ENCODE results near the gene CHST14. TPM values are rescaled to one million over a fixed set of nuclear protein-coding genes. Genes with fewer than 3 reads are reported as not detected.

CHST14 gene
- total RNA-seq, 1 donor from 2014 or later: 45.7 TPM

GRCh38 chr15:40487816-40488682 is 17.3 kb downstream of the CHST14 start:
- TF ChIP-seq CTCF (IDR thresholded peaks at IDR 0.05): no peak

GRCh38 chr15:40489274-40490175 is 18.7 kb downstream of the CHST14 start:
- Mint-ChIP-seq H3K27me3 (ENCODE audit: low read depth) (peaks cover 8% of the 10 kb centered on the region), H3K4me3 (ENCODE audit: unreplicated experiment) (no peak overlapping the region), H3K9me3 (ENCODE audit: low read depth) (no peaks in the 10 kb centered on the region), H3K27ac (ENCODE audit: unreplicated experiment) (no peak overlapping the region), H3K4me1 (ENCODE audit: low read depth) (no peaks in the 10 kb centered on the region), H3K36me3 (ENCODE audit: low read depth) (no peaks in the 10 kb centered on the region)
- DNase-seq (ENCODE audit: low spot score): no peak
- TF ChIP-seq CTCF (IDR thresholded peaks at IDR 0.05): no peak

More at GRCh38 chr15:40487816-40488682, 17.3 kb downstream of the CHST14 start:
- Mint-ChIP-seq H3K27ac (ENCODE audit: unreplicated experiment) (no peak overlapping the region), H3K9me3 (ENCODE audit: low read depth) (no peaks in the 10 kb centered on the region), H3K4me3 (ENCODE audit: unreplicated experiment) (no peak overlapping the region), H3K4me1 (ENCODE audit: low read depth) (no peaks in the 10 kb centered on the region), H3K36me3 (ENCODE audit: low read depth) (no peaks in the 10 kb centered on the region), H3K27me3 (ENCODE audit: low read depth) (peaks cover 2% of the 10 kb centered on the region)
- no peak for DNase-seq (ENCODE audit: low spot score)

- Mint-ChIP-seq H3K36me3 (ENCODE audit: low read depth) (no peaks in the 10 kb centered on the region), H3K4me3 (ENCODE audit: unreplicated experiment) (no peak overlapping the region), H3K9me3 (ENCODE audit: low read depth) (no peaks in the 10 kb centered on the region), H3K27ac (ENCODE audit: unreplicated experiment) (no peak overlapping the region), H3K4me1 (ENCODE audit: low read depth) (peaks cover 2% of the 10 kb centered on the region), H3K27me3 (ENCODE audit: low read depth) (peaks cover 12% of the 10 kb centered on the region)
- no peak for TF ChIP-seq CTCF (IDR thresholded peaks at IDR 0.05)
- DNase-seq (ENCODE audit: low spot score): no peak
Measured at GRCh38 chr15:40493089-40493840, 22.5 kb downstream of the CHST14 start.

- Mint-ChIP-seq H3K36me3 (ENCODE audit: low read depth) (no peaks in the 10 kb centered on the region), H3K4me1 (ENCODE audit: low read depth) (peaks cover 8% of the 10 kb centered on the region), H3K27ac (ENCODE audit: unreplicated experiment) (no peak overlapping the region), H3K27me3 (ENCODE audit: low read depth) (peaks cover 14% of the 10 kb centered on the region), H3K4me3 (ENCODE audit: unreplicated experiment) (no peak overlapping the region), H3K9me3 (ENCODE audit: low read depth) (no peaks in the 10 kb centered on the region)
- TF ChIP-seq CTCF (IDR thresholded peaks at IDR 0.05): no peak
- DNase-seq (ENCODE audit: low spot score): no peak
Measured at GRCh38 chr15:40495516-40495915, 24.7 kb downstream of the CHST14 start.

All from chondrocyte (in vitro differentiated cells).